HG03378 (cell line): ENCODE results near the gene OBP2B.
"Not testable (repeated sequence)": the region's sequence is repeated elsewhere in the genome, so short reads cannot be mapped to it uniquely, and the experiment has no call there.

Experiments used
- ATAC-seq: cut with Tn5 transposase; IDR thresholded peaks from one replicate; pipeline ENCODE4 v1.9.1; 2021; ENCODE audit warnings: mild to moderate bottlenecking, moderate library complexity; ENCODE audit not compliant: unreplicated experiment

Gene OBP2B

GRCh38 chr9:133169687-133170086 lies 39.4 kb downstream of the OBP2B start:
- ATAC-seq = not testable (repeated sequence)

- ATAC-seq = no peak
These were observed 39.9 kb downstream of the OBP2B start for GRCh38 chr9:133169102-133169501.

GRCh38 chr9:133168432-133168831 lies 40.6 kb downstream of the OBP2B start:
- no peak for ATAC-seq

GRCh38 chr9:133167769-133168168 lies 41.3 kb downstream of the OBP2B start:
- no peak for ATAC-seq

GRCh38 chr9:133167096-133167730 lies 41.8 kb downstream of the OBP2B start:
- ATAC-seq = no peak

GRCh38 chr9:133166392-133166791 lies 42.7 kb downstream of the OBP2B start:
- no peak for ATAC-seq

GRCh38 chr9:133165452-133165730 lies 43.7 kb downstream of the OBP2B start:
- ATAC-seq = no peak

GRCh38 chr9:133164191-133164590 lies 44.9 kb downstream of the OBP2B start:
- no peak for ATAC-seq

GRCh38 chr9:133163504-133164172 lies 45.4 kb downstream of the OBP2B start, which contains the start of gene GBGT1:
TSS of gene GBGT1 (minus strand) at chr9:133163914. CDS start at chr9:133162412, 1,502 bp downstream.
- ATAC-seq = no peak

- ATAC-seq = no peak
These were observed 46.1 kb downstream of the OBP2B start for GRCh38 chr9:133162861-133163503.

- no peak for ATAC-seq
These were observed 47.5 kb downstream of the OBP2B start for GRCh38 chr9:133161547-133161950.

GRCh38 chr9:133160742-133161546 lies 48.1 kb downstream of the OBP2B start:
- ATAC-seq = no peak

- no peak for ATAC-seq
These were observed 50.4 kb downstream of the OBP2B start for GRCh38 chr9:133158695-133159094.
